NCI-H524 treated with DMSO at 0.1 percent for 48 hours (cell line): ENCODE data around the gene HMGXB3.
"Not testable (repeated sequence)": the region's sequence is repeated elsewhere in the genome, so short reads cannot be mapped to it uniquely, and the experiment has no call there.

Experiments
- DNase-seq: peaks from one replicate; lab custom pipeline; 2025; lab: John Stamatoyannopoulos, UW

The HMGXB3 gene

GRCh38 chr5:150068961-150069645 is 68.6 kb downstream of the HMGXB3 start:
- no peak for DNase-seq

GRCh38 chr5:150069672-150070627 is 69.4 kb downstream of the HMGXB3 start:
- DNase-seq = no peak

DNA sequence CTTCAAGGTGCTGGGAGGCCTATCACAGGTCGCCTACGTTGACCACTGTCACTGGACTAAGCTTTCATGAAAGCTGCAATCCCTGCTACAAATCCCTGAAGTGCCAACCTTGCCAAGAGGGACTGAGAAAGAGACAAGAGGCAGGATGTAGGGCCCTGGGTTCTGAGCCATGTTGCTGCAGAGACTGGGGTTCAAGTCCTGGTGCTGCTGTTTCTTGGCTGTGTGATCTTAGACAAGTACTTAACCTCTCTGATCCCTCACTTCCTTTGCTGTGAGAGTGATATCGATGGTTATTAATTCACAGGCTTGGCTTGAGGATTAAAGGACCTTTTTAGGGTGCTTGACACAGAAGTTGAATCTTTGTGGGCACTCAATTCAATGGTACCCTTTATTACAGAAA is 70.3 kb downstream of the HMGXB3 start:
- DNase-seq = no peak

- no peak for DNase-seq
These were observed 72.6 kb downstream of the HMGXB3 start for GRCh38 chr5:150073086-150073625.

DNA sequence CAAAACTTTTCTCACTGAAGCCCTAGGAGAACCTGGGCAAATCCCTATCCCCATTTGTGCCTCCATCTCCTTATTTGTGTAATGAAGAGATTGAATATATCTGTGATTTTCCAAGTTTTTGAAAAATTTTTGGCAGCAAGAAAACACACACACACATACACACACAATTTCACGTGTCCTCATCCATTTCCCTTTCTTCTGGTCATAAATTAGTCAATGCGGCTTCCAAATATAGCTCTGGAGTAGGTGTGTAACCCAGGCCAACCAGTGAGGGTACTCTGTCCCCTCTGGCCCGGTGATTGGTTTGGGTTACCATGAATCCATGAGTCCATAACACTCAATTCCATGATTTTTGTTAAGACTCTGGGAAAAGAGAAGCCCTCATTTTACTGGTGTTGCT is 73.1 kb downstream of the HMGXB3 start:
- DNase-seq = no peak

GRCh38 chr5:150075233-150075632 is 74.7 kb downstream of the HMGXB3 start:
- DNase-seq = no peak

DNA sequence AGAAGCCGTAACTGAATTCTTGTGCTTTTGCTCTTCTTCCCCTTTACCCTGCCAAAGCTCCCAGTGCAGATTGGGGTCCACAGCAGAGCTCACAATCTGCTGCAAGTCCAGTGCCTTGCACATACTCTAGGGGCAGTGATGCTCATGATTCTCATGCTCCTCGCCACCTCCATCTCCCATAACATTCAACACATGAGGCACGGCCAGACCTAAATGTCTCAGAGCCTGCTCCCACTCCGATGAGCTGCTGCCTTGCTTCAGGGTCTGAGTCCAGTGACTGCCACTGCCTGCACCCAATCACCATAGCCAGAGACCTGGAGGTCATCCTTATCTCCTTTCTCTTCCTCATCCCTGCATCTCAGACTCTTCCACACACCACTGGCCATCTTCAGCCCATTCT is 75.3 kb downstream of the HMGXB3 start:
- DNase-seq = no peak

DNA sequence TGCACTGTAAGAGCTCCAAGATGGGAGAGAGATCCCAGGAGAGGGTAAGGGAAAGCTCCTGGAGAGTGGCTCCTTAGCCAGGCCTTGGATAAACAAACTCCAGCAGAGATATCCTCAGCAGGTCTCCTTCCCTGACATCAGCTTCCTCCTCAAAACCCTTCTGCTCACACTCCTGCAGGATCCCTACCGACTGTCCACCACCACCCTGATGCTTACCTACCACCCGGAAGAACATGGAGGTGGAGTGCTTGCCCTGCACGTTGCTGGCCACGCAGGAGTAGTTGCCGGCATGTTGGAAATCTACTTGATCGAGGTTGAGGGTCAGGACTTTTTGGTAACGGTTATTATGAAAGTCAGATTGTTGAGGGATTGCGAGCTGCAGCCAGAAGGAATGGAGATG is 76.5 kb downstream of the HMGXB3 start:
- DNase-seq = no peak

GRCh38 chr5:150077996-150078801 is 77.7 kb downstream of the HMGXB3 start:
- no peak for DNase-seq

DNA sequence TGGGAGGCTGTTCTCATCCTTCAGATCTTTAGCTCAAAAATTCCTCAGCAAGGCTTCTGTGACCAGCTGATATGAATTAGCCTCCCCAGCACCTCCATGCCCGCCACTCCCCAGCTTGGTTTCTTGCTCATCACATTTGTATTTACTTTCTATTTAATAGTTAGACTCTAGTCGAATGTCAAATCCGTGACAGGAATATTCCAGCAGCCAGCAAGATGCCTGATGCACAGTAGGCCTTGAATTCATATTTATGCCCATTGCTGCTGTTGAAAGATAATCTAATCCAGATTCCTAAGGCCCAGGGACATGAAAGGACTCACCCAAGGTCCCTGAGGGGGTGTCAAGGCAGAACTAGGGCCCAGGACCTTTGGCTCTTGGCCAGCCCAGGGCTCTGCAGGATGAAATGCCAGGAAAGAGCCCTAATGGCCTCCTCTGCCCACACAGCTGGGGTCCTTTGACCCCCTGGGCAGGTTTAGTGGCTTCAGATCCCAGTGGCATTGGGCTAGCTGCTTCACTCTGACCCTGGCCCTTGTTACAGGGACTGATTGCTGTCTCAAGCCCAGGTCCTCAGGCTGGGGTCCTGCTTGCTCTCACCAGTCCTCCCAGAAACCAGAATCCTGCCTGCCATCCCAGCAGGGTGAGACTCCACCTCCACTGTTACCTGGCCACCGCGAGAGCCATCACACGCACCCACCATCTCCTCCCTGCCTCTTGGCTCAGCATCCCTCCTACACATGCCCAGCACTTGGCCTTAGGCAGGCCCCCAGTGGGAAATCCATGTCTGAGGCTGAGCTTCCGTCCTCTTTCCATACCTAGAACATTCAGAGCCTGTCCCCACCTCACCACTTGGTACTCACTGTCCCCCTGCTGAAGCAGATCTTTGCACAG is 78.5 kb downstream of the HMGXB3 start:
- DNase-seq = no peak

- DNase-seq = no peak
These were observed 79.4 kb downstream of the HMGXB3 start for GRCh38 chr5:150079909-150080461.

- DNase-seq = no peak
These were observed 80.3 kb downstream of the HMGXB3 start for GRCh38 chr5:150080696-150081435.

- DNase-seq = no peak
These were observed 81.2 kb downstream of the HMGXB3 start for GRCh38 chr5:150081541-150082283.

GRCh38 chr5:150082374-150082773 is 81.8 kb downstream of the HMGXB3 start:
- no peak for DNase-seq

DNA sequence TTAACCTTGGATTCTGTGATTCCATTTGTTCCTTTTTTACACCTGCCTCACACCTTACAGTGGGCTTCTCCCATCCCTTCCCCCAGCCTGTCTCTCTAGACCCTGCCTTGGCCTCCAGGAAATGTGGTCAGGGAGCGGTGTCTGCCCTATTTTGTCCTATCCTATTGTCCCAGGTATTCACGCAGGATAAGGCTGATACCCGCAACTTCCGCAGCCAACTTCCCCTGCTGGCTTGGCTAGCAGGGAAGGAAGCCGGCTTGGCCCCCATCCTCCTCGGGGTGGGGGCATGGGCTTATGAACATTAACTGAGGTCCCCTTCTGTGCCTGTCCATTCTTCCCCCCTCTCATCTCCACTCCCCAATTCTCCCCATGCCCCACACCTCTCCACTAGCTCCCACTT is 82.3 kb downstream of the HMGXB3 start:
- DNase-seq = no peak

DNA sequence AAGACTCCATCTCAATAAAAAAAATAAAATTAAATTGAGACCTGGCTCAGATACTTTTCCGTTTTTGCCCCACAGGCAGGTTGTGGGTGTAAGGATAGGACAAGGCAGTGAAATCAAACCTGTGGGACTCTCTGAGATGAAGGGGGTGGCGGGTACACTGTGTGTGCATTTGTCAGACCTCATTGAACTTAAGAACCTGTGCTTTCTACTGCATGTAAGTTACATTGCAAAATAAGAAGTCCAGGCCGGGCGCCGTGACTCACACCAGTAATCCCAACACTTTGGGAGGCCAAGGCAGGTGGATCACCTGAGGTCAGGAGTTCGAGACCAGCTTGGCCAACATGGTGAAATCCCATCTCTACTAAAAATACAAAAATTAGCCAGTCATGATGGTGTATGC is 84.2 kb downstream of the HMGXB3 start:
- DNase-seq = not testable (repeated sequence)

- no peak for DNase-seq
These were observed 84.8 kb downstream of the HMGXB3 start for GRCh38 chr5:150085191-150085912.

GRCh38 chr5:150085950-150086715 is 85.6 kb downstream of the HMGXB3 start, which contains the start of gene CSF1R:
Gene CSF1R, minus strand, starts transcription at chr5:150086554. Its CDS starts 127 bp downstream, at chr5:150086427.
- no peak for DNase-seq
